ENCODE data around the gene BMPR1A. TPM values are rescaled to one million over a fixed set of nuclear protein-coding genes. Genes with fewer than 3 reads are reported as not detected.
"Not testable (repeated sequence)": the region's sequence is repeated elsewhere in the genome, so short reads cannot be mapped to it uniquely, and the experiment has no call there.

The BMPR1A gene
- total RNA-seq, 1 experiment from 2014 or later: 35.1 TPM

- peak; percentile 18 for DNase-seq
Measured at GRCh38 chr10:86918022-86918471, 161.6 kb downstream of the BMPR1A start.

GRCh38 chr10:86922553-86922961 is 166.1 kb downstream of the BMPR1A start:
- no peak for DNase-seq
- Histone ChIP-seq H3K36me3 (peaks cover 40% of the 10 kb centered on the region), H3K27me3 (no peaks in the 10 kb centered on the region), H3K9me3 (no peaks in the 10 kb centered on the region), H3K4me3 (no peak overlapping the region)

More at GRCh38 chr10:86918022-86918471, 161.6 kb downstream of the BMPR1A start:
- no peak overlapping the region for H3K4me3 ChIP-seq
- no peaks in the 10 kb centered on the region for H3K9me3 ChIP-seq
- H3K27me3 ChIP-seq: no peaks in the 10 kb centered on the region
- peaks cover 64% of the 10 kb centered on the region for H3K36me3 ChIP-seq

GRCh38 chr10:86929468-86930380 is 173.3 kb downstream of the BMPR1A start:
- H3K9me3 ChIP-seq: no peaks in the 10 kb centered on the region
- DNase-seq: no peak
- H3K27me3 ChIP-seq: no peaks in the 10 kb centered on the region
- peaks cover 22% of the 10 kb centered on the region for H3K36me3 ChIP-seq
- H3K4me3 ChIP-seq: no peak overlapping the region

- H3K27me3 ChIP-seq: no peaks in the 10 kb centered on the region
- H3K9me3 ChIP-seq: no peaks in the 10 kb centered on the region
- no peak for DNase-seq
- no peak overlapping the region for H3K4me3 ChIP-seq
- peaks cover 22% of the 10 kb centered on the region for H3K36me3 ChIP-seq
Measured at GRCh38 chr10:86931872-86932271, 175.5 kb downstream of the BMPR1A start.

GRCh38 chr10:86932674-86933073 is 176.3 kb downstream of the BMPR1A start:
- H3K9me3 ChIP-seq: no peaks in the 10 kb centered on the region
- H3K27me3 ChIP-seq: no peaks in the 10 kb centered on the region
- no peak overlapping the region for H3K4me3 ChIP-seq
- peaks cover 18% of the 10 kb centered on the region for H3K36me3 ChIP-seq
- no peak for DNase-seq

- H3K9me3 ChIP-seq, H3K4me3 ChIP-seq, DNase-seq, H3K27me3 ChIP-seq: not testable (repeated sequence)
- H3K36me3 ChIP-seq: peaks cover 18% of the 10 kb centered on the region
Measured at GRCh38 chr10:86934162-86934711, 177.8 kb downstream of the BMPR1A start.

DNA sequence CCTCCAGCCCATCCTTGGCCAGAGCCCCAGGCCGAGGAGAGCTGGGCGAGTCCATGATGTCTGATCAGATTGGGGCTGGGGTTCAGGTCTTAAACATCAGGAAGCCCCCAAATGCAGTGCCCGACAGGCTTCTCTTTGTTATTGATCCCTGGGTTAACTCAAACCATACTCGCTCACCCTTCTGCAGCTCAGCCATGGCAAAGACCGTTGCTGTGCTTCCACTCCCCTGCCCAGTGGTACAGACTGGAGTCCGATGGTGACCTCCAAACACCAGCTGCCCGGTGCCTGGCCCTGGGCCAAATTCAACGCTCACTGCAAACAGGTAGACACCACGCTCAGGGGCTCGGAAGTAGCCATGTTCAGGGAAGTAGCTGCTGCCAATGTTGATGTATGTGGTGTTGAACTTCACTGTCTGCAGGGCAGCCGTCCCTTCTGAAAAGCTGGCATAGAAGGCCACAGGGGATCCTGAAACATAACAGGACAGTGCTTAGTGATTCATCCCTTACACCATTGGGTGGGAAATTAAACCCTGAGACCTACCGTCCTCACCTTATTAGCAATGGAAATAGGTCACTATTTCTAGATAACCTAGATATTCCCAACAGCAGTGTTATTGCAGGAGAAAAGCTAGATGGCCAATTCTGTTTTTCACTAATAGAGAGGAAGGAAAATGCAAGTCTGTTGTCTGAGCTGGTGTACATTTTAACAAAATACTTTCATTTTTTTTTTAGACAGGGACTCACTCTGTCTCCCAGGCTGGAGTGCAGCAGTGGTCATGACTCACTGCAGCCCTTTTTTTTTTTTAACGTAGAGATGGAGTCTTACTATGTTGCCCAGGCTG is 180.5 kb downstream of the BMPR1A start:
- H3K4me3 ChIP-seq: no peak overlapping the region
- H3K36me3 ChIP-seq: peaks cover 4% of the 10 kb centered on the region; the same call in 1 of the 2 replicates
- no peak for DNase-seq
- no peaks in the 10 kb centered on the region for H3K9me3 ChIP-seq
- H3K27me3 ChIP-seq: no peaks in the 10 kb centered on the region

DNA sequence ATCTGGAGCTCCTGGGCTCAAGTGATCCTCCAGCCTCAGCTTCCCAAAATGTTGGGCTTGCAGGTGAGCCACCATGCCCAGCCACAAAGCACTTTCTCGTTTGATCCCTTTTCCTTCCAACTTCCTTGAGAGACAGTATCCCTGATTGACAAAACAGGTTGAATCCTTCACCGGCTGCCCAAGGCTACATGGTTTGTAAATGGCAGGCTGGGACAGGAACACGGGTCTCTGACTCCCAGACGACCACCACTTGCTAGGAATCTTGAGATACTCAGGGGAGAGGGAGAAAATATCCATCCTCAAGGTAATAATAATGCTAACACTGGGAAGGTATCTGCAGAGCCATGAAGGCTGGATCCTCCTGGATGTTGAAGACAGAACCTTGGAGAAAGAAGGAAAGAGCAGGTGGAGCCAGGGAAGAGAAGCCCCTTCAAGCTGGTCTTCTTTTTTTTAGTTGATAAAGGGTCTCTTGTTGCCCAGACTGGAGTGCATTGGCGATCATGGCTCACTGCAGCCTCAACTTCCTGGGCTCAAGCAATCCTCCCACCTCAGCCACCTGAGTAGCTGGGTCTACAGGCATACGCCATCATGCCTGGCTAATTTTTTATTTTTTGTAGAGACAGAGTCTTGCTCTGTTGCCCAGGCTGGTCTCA is 181.2 kb downstream of the BMPR1A start:
- no peak for DNase-seq
- Histone ChIP-seq H3K4me3 (no peak overlapping the region), H3K9me3 (no peaks in the 10 kb centered on the region), H3K27me3 (no peaks in the 10 kb centered on the region), H3K36me3 (no peaks in the 10 kb centered on the region)

- H3K36me3 ChIP-seq: no peaks in the 10 kb centered on the region
- H3K27me3 ChIP-seq: no peaks in the 10 kb centered on the region
- no peaks in the 10 kb centered on the region for H3K9me3 ChIP-seq
- H3K4me3 ChIP-seq: no peak overlapping the region
- DNase-seq: no peak
Measured at GRCh38 chr10:86938260-86938659, 181.8 kb downstream of the BMPR1A start.

DNA sequence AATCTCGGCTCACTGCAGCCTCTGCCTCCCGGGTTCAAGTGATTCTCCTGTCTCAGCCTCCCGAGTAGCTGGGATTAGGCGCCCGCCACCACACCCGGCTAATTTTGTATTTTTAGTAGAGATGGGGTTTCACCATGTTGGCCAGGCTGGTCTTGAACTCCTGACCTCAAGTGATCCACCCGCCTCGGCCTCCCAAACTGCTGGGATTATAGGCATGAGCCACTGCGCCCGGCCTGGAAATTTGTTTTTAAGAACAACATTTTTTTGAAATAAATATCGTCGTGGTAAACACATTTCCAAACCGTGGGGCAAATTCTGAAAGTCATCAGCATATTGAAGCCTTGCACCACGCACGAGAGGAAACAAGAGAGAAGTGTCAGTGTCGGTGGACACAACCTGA is 183.7 kb downstream of the BMPR1A start:
- not testable (repeated sequence) for H3K27me3 ChIP-seq, H3K4me3 ChIP-seq, H3K9me3 ChIP-seq, H3K36me3 ChIP-seq, DNase-seq

- no peak for DNase-seq
- H3K4me3 ChIP-seq: no peak overlapping the region
Measured at GRCh38 chr10:86940677-86941076, 184.3 kb downstream of the BMPR1A start.

GRCh38 chr10:86941426-86941825 is 185.0 kb downstream of the BMPR1A start:
- H3K36me3 ChIP-seq: no peaks in the 10 kb centered on the region
- H3K9me3 ChIP-seq: no peaks in the 10 kb centered on the region
- no peak overlapping the region for H3K4me3 ChIP-seq
- DNase-seq: no peak
- H3K27me3 ChIP-seq: no peaks in the 10 kb centered on the region

More at GRCh38 chr10:86940677-86941076, 184.3 kb downstream of the BMPR1A start:
- Histone ChIP-seq H3K36me3 (no peaks in the 10 kb centered on the region), H3K9me3 (no peaks in the 10 kb centered on the region), H3K27me3 (no peaks in the 10 kb centered on the region)

DNA sequence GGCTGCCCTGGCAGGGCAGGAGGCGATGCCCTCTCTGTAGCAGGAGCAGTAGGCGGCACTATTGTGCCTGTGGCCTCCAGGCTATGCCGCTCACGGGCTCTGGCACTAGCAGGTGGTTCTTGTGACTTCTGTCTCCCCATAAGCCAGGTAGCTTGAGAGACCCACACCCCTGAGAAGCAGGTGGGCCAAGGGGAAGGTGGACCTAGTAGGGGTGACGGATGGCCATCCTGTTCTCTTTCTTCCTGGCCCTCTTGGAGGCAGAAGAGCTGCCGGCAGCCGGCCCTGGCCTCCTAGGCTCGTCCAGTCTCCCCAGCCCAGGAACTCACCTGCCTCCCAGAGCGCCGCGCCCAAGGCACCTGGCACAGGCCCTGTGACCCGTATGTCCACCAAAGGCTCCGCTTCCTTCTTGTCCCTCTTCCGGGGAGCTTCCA is 185.6 kb downstream of the BMPR1A start:
- no peaks in the 10 kb centered on the region for H3K36me3 ChIP-seq
- DNase-seq: no peak
- no peaks in the 10 kb centered on the region for H3K27me3 ChIP-seq
- H3K4me3 ChIP-seq: no peak overlapping the region
- no peaks in the 10 kb centered on the region for H3K9me3 ChIP-seq

GRCh38 chr10:86942441-86943315 is 186.3 kb downstream of the BMPR1A start:
- Histone ChIP-seq H3K36me3 (no peaks in the 10 kb centered on the region), H3K4me3 (no peak overlapping the region), H3K27me3 (no peaks in the 10 kb centered on the region), H3K9me3 (no peaks in the 10 kb centered on the region)
- no peak for DNase-seq

DNA sequence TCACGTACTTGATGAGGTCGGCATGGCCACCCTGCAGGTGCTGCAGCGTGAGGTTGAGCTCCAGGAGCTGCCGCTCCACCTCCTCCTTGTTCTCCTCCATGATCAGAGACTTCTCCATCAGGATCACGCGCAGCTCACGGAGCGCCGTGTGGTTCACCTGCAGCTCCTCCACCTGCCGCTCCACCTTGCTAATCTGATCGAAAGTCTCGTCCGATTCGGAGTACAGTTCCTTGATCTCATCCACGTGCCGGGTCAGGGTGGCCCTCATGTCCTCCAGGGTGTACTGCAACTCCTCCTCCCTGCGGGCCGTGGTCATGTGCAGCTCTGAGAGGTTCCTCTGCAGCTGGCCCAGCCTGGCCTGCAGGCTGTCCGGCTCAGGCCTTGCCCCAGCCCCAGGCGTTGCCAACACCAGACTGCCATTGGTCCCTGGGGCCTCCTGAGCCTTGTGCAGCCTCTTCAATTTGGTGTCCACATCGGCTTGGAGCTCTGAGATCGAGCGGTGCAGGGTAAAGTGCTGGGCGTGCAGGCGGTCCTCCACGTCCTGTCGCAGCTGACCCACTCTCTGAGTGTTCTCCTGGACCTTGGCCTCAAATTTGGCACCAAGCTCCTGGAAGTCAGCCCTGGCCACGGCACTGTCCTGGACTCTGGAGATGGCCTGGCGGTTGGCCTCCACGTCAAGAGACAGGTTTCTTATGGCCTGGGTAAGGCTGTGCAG is 187.1 kb downstream of the BMPR1A start:
- H3K9me3 ChIP-seq: no peaks in the 10 kb centered on the region
- no peak overlapping the region for H3K4me3 ChIP-seq
- DNase-seq: no peak
- no peaks in the 10 kb centered on the region for H3K36me3 ChIP-seq
- no peaks in the 10 kb centered on the region for H3K27me3 ChIP-seq
